GM21390 (cell line): ENCODE data around the gene ADAMTS9.

Experiments
- ATAC-seq: cut with Tn5 transposase; IDR thresholded peaks from one replicate; pipeline ENCODE4 v1.9.1; 2021; ENCODE audit not compliant: unreplicated experiment

ADAMTS9 gene, protein sequence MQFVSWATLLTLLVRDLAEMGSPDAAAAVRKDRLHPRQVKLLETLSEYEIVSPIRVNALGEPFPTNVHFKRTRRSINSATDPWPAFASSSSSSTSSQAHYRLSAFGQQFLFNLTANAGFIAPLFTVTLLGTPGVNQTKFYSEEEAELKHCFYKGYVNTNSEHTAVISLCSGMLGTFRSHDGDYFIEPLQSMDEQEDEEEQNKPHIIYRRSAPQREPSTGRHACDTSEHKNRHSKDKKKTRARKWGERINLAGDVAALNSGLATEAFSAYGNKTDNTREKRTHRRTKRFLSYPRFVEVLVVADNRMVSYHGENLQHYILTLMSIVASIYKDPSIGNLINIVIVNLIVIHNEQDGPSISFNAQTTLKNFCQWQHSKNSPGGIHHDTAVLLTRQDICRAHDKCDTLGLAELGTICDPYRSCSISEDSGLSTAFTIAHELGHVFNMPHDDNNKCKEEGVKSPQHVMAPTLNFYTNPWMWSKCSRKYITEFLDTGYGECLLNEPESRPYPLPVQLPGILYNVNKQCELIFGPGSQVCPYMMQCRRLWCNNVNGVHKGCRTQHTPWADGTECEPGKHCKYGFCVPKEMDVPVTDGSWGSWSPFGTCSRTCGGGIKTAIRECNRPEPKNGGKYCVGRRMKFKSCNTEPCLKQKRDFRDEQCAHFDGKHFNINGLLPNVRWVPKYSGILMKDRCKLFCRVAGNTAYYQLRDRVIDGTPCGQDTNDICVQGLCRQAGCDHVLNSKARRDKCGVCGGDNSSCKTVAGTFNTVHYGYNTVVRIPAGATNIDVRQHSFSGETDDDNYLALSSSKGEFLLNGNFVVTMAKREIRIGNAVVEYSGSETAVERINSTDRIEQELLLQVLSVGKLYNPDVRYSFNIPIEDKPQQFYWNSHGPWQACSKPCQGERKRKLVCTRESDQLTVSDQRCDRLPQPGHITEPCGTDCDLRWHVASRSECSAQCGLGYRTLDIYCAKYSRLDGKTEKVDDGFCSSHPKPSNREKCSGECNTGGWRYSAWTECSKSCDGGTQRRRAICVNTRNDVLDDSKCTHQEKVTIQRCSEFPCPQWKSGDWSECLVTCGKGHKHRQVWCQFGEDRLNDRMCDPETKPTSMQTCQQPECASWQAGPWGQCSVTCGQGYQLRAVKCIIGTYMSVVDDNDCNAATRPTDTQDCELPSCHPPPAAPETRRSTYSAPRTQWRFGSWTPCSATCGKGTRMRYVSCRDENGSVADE (N-terminal part only)

DNA sequence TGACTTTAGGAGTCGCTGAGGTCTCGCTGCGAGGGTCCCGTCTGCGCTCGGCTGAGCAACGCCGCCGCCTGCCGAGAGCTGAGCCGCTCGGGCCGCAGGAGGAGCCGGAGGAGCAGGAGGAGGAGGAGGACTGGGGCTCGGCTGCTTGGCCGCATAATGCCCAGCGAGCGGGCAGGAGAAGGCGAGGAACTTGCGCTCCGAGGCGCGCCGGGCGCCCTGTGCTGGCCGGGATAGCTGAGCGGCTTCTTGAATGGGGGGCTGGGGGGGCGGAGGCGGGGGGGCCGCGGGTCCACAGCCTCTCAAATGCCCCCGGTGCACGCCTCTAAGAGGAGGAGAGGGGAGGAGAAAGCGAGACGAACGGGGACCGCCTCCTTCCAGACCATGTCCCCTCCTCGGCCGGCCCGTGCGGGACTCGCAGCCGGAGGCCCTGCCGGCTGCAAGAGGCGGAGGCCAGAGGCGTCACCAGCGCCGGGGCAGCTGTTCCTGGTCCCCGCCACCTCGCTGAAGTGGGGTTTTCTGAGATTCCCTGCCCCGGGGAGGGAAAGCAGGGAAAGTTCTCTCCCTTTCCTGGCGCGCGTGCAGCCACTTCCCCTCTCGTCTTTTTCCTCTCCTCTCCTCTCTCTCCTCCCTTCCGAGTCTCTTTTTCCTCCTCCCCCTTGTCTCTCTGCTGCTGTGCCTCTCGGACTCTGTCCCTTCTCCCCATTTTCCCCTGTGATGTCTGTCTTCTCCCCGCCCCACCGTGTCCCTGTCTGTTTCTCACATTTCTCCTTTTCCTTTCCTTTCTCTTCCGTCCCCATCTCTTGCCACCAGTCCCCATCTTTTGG is at the start of gene ADAMTS9:
Gene ADAMTS9, minus strand, starts transcription at position 220 of the 824 bp plus-strand sequence. CDS start 343 bp downstream, outside the sequence.
- ATAC-seq: no peak

DNA sequence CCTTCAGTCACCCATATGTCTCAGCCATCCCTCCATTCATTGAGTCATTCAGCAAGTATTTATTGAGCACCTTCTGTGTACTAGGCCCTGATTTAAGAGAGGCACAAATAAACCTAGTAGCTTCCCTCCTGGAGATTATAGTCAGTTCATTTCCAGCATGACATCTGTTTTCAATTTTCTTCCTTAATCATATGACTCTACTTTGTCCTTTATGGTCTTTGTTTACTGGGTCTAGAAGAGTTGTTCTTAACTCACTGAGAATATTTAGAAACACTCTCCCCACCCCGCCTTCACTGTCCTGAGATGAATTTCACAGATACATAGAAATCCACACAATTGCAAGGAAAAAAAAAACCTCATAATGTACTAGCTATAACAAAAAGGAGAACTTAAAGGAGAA is 44.8 kb upstream of the ADAMTS9 start:
- ATAC-seq: no peak

DNA sequence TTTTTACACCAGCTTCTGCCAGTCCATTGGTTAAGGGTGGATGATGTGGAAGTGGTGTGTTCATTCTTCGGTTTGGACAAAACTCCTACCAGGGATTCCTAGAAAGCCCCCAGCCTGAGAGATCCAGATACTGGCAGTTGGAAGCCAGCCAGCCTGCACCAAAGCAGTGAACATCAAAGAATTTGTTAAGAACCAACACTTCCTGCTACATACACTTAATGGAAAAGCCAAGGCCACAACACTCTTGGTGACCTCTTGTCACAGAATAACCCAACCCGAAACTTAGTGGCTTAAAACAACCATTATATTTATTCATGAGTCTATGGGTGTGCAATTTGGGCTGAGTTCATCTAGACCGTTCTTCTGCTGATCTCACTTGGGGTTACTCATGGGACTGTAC is 42.9 kb upstream of the ADAMTS9 start:
- ATAC-seq: no peak

DNA sequence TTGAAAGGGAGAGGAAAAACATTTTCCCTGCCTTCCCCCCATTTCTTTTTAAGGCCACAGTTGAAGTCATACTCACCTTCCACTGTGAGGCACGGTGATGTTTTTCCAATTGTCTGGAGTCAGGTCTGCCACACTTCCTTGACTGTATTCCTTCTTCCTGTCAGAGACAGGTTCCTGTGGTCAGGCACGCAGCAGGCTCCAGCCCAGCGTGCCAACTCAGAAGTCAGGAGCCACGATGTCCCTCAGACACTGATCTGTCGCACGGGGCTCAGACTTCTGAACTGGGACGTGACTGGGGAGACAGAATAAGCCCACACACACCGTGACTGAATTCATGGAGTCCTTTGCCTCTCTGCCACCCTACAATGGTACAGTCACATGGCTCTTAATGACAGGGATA is 41.2 kb upstream of the ADAMTS9 start:
- no peak for ATAC-seq

DNA sequence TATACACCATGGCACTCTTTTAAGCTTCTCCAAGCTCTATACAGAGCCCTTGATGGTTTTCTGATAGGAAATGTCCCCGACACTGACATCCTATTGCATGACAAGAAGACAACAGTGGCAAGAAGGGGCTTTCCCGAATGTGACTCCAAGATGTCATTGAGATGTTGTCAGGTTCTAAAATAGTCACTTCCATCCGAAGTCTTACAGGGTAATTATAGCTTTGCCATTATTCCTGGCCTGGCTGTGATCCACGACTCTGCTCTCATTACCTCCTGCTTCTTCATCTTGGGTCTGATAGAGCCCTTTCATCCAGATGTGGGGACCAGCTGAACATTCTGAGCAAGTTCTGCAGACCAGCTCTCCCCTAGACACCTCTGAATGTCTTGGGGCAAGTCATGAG is 40.6 kb upstream of the ADAMTS9 start:
- no peak for ATAC-seq

DNA sequence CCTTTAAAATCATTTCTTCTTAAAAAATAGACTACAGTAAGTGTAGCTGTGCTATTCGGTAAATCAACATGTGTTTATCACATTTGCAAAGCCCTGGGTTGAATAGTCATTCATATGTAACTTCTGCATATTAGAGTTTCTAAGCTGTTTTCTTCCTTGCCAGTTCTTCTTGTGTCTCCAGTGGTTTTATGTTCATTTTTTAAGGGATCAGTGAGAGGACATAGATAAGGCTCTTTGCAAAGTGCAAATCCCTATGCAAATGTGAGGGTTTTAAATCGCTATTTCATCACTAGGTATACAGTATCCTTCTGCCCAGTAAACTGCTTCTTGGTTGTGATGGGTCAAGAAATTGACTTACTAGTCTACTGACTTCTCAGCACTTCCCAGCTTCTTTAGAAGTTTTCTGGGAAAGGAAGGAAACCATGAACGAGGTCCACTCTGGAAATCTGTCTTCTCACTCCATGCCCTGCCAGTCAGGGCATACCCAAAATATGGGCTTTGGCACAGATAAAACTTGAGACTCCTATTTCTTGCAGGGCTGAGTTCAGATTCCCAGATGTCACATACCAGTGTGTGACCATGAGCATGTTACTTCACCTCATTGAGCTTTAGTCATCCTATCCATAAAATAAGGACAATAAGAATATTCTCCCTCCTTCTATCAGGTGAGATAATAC is 38.8 kb upstream of the ADAMTS9 start:
- no peak for ATAC-seq

DNA sequence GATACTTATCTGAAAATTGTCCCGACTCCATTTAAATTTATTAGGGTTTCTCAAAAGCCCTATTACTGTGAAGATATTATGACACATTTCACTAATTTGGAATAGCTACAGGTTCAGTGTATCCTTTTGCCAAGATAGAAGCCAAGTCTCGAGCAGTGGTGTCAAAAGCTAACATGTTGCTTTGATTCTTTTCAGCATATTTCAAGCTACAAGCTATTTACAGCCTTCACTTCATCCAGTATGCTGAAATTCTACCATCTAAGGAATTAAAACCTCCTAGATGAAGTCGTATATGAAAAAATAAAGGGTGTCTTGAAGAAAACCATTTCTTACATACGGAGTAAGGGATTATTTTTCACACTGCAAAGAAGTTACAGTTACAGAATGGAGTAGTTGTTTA is 31.2 kb upstream of the ADAMTS9 start:
- ATAC-seq: no peak

DNA sequence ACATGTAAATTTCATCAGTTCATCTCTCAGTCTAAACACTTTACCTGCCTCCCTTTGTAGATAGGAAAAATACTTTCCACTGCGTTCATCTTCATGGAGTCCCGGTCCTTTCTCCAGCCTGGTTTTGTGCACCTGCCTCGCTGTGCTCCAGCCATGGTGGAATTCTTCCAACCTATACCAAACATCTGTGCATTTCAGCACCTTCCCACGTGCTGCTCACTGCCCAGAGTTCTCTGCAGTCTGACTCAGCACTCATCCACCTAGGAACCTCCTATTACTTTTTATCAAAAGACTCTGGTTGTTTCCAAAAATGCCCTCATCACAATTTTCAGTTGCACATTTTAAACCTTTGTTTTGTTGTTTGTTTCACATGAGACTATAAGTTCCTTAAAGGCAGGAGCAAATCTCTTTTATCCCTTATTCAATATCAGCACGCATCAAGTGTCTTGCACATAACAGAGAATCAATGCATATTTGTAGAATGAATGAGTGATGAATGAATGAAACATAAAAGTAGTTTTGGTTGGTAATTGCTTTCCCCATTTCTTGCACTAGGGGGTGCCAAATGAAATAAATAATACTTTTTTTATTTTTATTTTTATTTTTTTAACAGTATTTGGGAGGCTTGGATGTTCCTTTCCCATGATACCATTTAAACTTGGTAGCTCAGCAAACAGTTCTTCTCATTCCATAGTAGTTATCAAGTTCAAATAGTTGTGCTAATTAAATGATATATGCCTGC is 30.2 kb upstream of the ADAMTS9 start:
- ATAC-seq: no peak

DNA sequence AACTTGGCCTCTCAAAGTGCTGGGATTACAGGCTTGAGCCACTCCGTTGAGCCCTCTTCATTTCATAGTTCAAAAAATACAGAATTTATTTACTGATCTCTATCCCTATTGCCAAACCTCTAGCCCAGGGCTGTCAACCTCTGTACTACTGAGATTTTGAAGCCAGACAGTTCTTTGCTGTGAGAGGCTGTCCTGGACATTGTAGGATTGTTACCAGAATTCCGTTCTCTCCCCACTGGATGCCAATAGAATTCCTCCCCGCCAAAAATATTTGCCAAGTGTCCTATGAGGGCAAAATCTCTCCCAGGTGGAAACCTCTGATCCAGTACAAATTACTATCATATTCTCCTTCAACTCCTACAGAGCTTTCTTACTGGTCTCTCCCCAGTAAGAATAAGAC is 29.6 kb upstream of the ADAMTS9 start:
- ATAC-seq: no peak

DNA sequence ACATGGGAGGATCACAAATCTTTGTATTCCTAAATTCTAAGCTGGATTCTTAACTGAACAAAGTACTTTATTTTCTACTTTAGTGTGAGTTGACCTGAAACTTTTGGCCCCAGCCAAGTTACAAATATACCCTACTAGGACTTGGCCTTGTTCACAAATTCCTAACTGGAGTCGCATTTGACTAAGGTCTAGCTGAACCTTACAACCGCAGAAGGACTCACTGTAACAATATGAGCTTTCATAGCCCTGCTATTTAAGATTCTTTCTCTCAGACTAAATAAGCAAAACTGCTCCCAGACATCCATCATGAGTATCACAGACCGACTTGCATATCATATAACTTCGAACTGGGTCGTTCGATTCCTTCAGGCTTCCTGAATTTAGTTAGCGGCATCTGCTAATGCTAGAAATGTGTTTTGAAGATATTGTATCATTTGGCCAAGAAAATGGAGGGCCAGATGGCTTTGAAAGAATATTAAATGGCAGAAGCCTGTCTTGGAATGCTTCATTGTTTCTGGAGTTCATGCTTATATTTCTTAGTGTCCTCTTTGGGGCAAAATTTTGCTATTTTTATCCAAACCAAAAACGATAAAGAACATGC is 28.4 kb upstream of the ADAMTS9 start:
- no peak for ATAC-seq

DNA sequence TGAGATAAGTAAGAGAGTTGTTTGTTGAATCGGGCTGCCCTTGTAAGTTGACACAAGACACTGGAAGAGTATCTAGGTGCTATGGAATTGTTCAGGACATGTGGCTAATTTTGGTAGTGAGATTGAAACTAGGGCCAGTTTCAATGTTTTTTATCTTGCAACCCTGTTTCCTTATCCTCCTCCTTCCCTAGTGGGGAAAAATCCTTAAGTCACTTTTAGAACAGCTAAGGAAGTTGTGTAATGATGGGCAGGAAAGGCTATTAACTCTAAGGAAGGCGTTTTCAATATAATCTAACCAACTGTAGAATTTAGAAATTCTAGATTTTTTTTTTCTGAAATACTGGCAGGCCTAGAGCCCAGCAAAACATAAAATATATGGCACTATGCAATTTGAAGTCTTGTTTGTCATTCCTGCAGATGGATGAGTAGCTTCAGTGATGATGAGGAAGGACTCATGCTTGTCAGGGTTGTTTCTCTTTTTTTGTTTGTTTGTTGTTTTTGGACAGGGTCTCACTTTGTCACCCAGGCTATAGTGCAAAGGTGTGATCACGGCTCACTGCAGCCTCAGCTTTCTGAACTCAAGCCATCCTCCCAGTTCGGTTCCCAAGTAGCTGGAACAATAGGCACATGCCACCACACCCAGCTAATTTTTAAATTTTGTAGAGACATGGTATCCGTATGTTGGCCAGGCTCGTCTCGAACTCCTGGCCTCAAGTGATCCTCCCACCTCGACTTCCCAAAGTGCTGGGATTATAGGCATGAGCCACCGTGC is 27.6 kb upstream of the ADAMTS9 start:
- no peak for ATAC-seq

DNA sequence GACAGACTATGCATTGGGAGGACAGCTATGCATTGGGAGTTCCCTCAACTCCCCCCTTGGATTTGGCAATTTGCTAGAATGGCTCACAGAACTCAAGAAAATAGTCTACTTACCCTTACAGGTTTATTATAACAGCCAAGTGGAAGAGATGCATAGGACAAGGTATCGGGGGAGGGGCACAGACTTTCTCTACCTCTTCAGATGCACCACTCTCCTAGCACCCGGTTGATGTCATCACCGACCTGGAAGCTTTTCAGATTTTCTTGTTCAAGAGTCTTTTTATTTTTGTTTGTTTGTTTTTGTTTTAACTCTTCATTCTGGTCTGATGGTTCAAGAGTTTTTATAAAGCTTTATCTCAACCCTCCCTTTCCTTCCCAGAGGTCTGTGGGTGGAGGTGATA is 20.7 kb upstream of the ADAMTS9 start:
- ATAC-seq: no peak

DNA sequence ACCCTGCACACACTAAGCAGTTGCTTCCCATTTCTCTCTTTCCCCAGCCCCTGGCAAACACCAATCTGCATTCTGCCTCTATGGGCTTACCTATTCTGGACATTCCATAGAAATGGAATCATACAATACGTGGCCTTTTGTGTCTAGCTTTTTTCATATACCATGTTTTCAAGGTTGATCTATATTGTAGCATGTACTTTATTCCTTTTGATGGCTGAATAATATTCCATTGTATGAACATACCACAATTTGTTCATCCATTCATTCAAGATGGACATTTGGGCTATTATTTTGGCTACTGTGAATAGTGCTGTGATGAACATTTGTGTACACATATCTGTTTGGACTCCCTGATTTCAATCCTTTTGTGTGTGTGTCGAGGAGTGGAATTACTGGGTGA is 18.1 kb upstream of the ADAMTS9 start:
- ATAC-seq: no peak

DNA sequence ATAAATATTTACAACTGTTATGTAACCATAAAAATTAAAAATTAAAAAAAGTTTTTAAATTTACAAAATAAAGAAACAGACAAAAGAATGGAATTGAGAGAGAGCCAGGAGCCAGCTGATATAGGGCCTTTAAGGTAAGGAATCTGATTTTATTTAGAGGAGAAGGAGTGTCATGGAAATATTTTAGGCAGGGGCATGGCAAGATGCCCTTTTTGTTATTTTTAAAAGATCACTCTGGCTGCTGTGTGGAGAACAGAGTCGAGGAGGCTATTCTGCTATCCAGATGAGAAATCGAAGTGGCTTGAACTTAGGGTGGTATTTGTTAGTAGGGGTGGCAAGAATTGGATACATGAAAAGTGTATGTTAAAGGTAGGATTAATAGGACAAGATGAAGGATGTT is 9.1 kb upstream of the ADAMTS9 start:
- no peak for ATAC-seq

DNA sequence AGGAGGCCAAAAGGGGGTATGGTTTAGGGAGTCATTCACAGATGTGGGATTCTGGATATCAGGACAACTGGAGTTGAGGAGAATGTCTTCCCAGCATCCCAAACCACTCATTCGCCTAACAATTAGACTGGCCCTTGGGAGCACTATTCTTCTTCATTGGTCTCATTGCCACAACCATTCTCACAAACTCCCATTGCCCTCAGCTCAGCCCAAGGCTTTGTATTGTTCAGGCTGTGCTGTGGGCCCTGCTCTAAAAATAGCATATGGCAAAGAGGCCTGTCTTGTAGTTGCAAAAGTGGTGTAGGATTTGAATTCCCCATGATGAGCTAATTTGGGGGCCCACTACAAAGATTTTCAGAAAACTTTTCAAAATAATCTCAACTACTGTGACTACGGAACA is 6.3 kb upstream of the ADAMTS9 start:
- ATAC-seq: no peak

DNA sequence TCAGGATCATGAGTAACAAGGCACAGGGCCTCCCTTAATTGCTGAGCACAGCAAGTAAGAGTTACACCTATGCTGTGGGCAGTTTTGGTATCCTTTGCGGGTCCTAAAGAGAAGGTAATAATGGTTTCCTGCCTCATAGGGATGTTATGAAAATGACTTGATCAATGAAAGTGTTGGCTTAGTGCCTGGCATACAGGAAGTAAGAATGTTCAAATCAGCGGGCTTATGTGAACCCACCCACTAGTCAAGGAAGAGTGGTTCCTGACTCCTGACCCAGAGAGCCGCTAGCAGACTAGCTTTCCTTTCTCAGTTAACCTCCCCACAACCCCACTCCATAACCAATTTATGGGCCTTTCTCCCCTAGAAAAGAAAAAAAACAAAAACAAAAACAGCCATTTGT is 5.2 kb upstream of the ADAMTS9 start:
- ATAC-seq: no peak

DNA sequence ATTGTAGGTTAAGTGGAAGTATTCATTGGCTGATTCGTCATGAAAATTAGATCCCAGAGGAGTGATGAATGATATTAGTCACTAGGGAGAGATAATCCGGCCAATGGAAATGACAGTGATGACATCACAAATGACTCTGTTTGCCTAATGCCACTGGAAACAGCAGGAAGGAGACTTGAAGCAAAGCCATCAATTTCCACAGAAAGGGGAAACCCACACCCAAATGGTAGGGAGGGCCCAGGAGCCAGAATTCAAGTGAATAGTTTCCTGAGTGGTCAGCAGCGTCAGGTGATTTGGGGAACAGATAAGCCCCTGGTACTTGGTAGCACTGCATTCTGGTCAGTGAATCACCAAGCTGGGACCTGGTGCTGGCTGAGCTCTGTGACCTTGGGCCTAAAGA is 3.3 kb upstream of the ADAMTS9 start:
- ATAC-seq: no peak

DNA sequence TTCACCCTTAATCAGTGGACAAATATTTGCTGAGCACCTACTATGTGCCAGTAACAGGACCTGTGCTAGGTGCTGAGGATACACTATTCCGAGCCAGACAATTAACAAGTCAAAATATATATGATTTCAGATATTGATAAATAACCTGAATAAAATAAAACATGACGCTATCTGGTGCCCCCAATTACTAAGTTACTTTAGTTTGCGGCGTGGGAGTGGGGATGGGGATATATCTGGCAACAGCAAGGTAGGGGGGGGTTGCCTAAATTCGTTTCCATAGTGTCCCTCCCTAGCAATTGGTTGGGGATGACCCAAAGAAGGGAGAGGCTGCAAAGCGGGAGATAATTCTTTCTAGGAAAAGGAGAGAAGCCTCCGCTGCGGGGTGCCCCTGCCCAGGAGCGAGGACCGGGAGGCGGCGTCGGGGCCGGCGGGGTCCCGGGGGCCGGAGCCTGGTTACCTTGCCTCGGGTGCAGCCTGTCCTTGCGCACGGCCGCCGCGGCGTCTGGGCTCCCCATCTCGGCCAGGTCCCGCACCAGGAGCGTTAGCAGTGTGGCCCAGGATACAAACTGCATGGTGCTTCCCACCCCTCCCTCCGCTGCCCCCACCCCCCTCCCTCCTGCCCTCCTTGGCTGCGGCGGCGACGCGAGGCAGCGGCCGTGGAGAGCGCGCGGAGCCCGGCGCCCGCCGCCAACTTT is 567 bp downstream of the ADAMTS9 start:
- ATAC-seq: no peak
